HG03442 (cell line): ENCODE results near the gene NECAB3.
"Not testable (repeated sequence)": the region's sequence is repeated elsewhere in the genome, so short reads cannot be mapped to it uniquely, and the experiment has no call there.

ENCODE experiments used
- ATAC-seq: cut with Tn5 transposase; IDR thresholded peaks from one replicate; pipeline ENCODE4 v1.9.1; 2021; ENCODE audit warnings: mild to moderate bottlenecking, moderate library complexity; ENCODE audit not compliant: unreplicated experiment

The NECAB3 gene

GRCh38 chr20:33651562-33652048, 22.6 kb downstream of the NECAB3 start:
- ATAC-seq: no peak

- no peak for ATAC-seq
These were observed 23.3 kb downstream of the NECAB3 start for GRCh38 chr20:33650753-33651561.

GRCh38 chr20:33650111-33650752, 24.0 kb downstream of the NECAB3 start:
- no peak for ATAC-seq

DNA sequence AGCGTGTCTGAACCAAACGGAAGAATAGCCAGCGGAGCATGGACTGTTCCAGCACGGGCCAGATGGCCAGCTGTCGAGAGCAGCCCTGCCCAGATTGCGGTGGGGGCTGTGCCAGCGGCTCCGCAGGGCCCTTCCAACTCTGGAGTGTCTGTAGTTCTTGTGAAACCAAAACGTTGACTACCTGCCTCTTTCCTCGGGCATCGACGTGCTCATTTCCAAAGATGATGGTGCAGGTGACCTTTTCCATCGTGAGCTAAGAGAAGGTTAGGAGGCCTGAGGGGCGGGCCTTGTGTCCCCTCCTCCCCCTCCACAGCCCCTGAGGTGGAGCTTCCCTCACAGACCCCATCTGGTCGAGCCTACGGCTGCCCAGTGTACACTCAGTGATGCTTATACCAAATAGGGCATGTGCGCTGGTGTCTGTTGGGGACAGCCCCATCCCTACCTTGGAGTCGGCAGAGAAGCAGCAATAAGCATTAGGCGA, 25.0 kb downstream of the NECAB3 start:
- ATAC-seq: no peak

DNA sequence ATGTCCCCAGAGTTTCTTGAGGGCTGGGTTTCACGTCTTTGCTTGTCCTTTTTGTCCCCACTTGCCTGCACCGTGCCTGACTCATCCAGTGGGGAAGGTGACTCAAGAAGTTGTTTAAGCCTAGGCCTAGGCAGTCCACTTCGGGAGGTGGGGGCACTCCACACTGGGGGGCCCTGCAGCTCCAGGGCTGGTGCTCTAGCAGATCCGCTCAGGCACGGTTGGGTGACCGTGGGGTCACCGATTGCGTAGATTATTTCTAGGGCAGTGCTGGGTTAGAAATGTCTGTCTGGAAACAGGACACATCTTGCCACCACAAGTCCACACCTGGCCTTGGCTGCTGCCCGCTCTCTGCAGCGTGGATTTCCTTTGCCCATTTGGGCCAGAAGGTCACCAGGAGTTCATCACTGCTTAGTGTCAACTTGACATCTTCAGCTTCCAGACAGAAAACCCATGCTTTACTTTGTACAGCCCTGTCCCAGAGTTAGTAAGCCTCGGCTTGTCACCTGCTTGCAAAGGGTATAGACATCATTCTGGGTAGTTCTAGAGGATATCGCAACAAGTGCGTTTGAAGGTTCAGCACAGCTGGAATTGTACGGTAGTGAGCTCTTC, 25.7 kb downstream of the NECAB3 start:
- no peak for ATAC-seq

- ATAC-seq: no peak
These were observed 26.4 kb downstream of the NECAB3 start for GRCh38 chr20:33647603-33648395.

GRCh38 chr20:33646959-33647602, 27.1 kb downstream of the NECAB3 start:
- ATAC-seq: not testable (repeated sequence)

GRCh38 chr20:33646191-33646590, 28.0 kb downstream of the NECAB3 start:
- ATAC-seq: no peak

DNA sequence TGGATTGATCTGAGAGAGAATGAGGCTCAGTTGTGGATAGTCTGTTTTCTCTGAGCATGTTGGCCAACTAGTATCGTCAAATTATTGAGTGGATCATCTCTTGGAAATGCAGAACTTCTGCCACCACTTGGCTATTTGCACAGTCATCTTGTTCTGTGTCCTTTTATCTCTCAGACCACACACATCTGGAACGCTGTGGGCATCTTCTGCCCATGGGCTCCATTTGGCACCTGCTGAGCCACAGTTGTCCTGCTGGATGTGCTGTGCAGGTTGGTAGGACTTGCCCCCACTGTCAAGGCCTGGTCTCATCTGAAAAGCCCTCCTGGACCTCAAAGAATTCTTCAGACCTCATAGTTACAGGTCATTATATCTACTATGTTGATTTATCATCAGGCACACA, 28.8 kb downstream of the NECAB3 start:
- ATAC-seq: no peak

DNA sequence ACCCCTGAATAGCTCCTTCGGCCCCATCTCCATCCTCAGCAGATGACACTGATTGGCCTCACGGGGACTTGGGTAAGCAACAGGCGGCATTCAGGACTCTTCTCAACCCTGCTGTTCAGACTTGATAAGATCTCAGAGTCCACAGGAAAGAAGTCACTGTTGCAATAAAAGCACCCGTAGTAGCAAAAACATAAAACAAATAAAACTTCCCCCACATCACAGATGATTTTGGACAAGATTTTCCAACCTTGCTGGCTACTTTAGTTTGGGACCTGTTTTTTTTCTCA, 29.2 kb downstream of the NECAB3 start:
- ATAC-seq: no peak

DNA sequence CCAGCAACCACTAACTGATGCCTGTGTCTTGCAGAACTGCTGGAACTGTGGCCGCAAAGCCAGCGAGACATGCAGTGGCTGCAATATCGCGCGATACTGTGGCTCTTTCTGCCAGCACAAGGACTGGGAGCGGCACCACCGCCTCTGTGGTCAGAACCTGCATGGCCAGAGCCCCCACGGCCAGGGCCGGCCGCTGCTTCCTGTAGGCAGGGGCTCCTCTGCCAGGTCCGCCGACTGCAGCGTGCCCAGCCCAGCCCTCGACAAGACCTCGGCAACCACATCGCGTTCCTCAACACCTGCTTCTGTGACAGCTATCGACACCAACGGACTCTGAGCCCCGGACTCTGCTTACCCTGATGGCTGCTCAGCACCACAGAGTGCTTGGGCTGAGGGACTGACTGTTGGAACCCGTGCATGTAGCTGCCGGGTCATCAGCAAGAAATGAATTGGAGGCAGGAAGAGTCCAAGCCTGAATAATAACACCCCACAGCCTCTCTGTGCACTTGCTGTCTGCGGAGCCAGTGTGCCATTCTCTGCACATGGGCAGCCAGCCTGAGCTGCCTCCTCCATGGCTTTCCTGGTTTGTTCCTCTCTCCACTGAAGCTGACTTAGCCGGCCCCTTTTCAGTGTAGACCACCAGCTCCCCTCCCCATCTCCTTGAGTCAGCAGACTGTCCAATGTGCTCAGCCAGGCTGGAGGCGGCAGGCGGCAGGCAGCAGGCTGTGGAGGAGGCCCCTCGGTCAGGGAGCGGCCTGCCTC, 29.7 kb downstream of the NECAB3 start:
- no peak for ATAC-seq

GRCh38 chr20:33640287-33640686, 33.9 kb downstream of the NECAB3 start:
- ATAC-seq: no peak

DNA sequence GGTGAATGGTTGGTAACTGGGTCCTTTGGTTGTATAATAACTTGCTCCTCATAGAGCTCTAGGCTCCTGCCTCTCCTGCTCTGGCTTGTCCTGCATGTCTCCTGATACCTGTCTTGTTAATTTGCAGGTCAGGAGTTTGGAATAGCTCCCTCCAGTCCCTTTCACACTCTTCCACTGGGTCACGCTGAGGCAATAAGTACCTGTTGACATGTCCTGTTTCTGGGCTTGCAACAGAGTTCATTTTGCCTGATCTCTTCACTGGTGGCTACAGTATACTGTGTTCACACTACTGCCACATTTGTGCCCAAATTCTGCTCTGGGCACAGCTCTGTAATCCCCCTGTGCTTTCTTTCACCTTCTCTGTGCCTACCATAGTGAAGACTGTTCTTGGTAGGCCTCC, 37.5 kb downstream of the NECAB3 start:
- ATAC-seq: no peak

DNA sequence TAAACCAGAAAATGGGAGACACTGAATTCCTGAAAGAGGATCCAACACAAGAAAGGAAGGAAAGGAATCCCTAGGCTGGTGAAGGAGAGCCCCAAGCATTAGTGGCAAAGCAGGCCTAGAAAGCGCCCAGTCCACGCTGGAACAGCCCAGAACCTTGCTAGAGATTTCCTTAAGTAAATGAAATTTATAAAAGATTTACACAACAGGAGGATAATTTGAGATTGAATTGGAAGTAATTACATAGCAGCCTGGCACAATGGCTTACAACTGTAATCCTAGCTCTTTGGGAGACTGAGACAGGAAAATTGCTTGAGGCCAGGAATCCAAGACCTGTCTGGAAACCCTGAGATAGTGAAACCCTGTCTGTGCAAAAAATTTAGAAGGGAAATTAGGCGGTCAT, 38.9 kb downstream of the NECAB3 start:
- ATAC-seq: no peak

- not testable (repeated sequence) for ATAC-seq
These were observed 42.3 kb downstream of the NECAB3 start for GRCh38 chr20:33631910-33632309.

- no peak for ATAC-seq
These were observed 43.7 kb downstream of the NECAB3 start for GRCh38 chr20:33630507-33630906.

- no peak for ATAC-seq
These were observed 44.2 kb downstream of the NECAB3 start for GRCh38 chr20:33629979-33630378.

- ATAC-seq: no peak
These were observed 44.7 kb downstream of the NECAB3 start for GRCh38 chr20:33629533-33629932.

GRCh38 chr20:33627577-33628216, 46.5 kb downstream of the NECAB3 start:
- no peak for ATAC-seq
